ENCODE measurements around the gene SGCG.
"Not testable (repeated sequence)": the region's sequence is repeated elsewhere in the genome, so short reads cannot be mapped to it uniquely, and the experiment has no call there.

SGCG gene, protein sequence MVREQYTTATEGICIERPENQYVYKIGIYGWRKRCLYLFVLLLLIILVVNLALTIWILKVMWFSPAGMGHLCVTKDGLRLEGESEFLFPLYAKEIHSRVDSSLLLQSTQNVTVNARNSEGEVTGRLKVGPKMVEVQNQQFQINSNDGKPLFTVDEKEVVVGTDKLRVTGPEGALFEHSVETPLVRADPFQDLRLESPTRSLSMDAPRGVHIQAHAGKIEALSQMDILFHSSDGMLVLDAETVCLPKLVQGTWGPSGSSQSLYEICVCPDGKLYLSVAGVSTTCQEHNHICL

DNA sequence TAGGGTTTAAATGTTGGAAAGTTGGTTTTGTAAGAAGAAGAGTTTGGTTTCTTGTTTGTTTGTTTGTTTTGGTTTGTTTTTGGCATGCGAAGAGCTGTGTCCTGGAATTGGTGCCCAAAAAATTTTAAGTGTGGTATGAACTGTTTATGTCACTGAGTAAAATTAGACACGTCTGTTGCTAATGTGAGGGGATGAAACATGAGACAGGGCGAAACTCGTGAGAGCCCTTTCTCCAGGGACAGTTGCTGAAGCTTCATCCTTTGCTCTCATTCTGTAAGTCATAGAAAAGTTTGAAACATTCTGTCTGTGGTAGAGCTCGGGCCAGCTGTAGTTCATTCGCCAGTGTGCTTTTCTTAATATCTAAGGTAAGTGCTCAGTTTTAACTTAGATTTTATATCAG is at the start of gene SGCG:
SGCG (plus strand) TSS at position 269 of the 400 bp plus-strand sequence. CDS start 22,716 bp downstream, outside the sequence.
- DNase-seq (ENCODE audit: low read depth, low spot score) = no peak

GRCh38 chr13:23134542-23134941 is 46.2 kb upstream of the SGCG start:
- no peak for DNase-seq (ENCODE audit: low read depth, low spot score)

DNA sequence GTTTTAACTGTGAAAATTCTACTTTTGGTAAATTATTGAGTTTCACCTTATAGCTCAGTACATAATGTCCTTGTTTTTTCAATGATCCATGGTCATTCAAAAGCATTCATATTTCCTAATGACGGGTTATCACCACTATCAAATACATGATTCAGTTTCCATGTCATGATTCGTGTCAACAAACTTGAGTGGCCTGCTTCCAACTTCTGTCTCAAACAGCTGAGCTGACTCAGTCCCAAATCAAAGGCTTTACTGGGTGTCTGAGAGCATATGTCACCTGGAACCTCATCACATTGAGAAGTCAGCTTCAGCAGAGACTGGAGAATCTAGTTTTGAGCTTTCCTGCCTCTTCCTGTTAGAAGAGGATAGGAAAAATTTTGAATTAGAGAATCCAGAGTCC is 40.3 kb upstream of the SGCG start:
- peak; percentile 6 for DNase-seq (ENCODE audit: low read depth, low spot score)

DNA sequence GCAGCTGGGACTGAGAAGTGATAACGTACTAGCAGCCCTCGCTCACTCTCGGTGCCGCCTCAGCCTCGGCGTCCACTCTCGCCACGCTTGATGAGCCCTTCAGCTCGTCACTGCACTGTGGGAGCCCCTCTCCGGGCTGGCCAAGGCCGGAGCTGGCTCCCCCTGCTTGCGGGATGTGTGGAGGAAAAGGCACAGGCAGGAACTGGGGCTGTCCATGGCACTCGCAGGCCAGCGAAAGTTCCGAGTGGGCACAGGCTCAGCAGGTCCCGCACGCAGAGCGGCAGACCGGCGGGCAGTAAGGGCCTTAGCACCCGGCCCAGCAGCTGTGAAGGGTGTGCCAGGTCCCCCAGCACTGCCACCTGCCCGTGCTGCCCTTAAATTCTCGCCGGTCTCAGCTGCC is 38.8 kb upstream of the SGCG start:
- DNase-seq (ENCODE audit: low read depth, low spot score) = no peak

DNA sequence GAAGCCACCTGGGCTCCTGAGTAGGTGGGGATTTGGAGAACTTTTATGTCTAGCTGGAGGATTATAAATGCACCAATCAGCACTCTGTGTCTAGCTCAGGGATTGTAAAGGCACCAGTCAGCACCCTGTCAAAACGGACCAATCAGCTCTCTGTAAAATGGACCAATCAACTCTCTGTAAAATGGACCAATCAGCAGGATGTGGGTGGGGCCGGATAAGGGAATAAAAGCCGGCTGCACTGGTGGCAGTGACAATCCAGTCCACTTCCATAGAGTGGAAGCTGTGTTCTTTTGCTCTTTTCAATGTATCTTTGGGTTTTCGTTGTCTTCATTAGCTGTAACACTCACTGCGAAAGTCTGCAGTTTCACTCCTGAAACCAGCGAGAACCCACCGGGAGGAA is 38.2 kb upstream of the SGCG start:
- DNase-seq (ENCODE audit: low read depth, low spot score) = not testable (repeated sequence)

DNA sequence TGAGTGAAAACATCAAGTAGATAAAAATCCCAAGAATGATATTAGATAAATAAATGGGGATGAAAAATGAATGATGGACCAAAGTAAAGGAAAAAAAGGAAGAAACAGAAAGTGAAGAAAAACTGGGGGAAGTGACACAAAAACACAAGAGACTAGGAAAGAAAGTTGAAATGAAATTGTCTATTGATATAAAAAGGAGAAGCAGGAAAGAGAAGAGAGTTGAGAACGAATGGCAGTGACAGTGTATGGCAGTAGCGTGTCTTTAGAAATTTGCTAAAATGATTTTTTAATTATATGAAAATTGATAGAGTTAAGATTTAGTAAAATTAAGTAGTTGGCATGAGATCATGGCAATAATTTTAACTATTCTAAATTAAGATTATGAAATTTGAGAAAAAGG is 36.3 kb upstream of the SGCG start:
- no peak for DNase-seq (ENCODE audit: low read depth, low spot score)

- DNase-seq (ENCODE audit: low read depth, low spot score) = no peak
These were observed 34.8 kb upstream of the SGCG start for GRCh38 chr13:23146006-23146405.

- DNase-seq (ENCODE audit: low read depth, low spot score) = no peak
These were observed 33.8 kb upstream of the SGCG start for GRCh38 chr13:23146811-23147625.

GRCh38 chr13:23147827-23148226 is 33.0 kb upstream of the SGCG start:
- DNase-seq (ENCODE audit: low read depth, low spot score) = no peak

GRCh38 chr13:23157781-23158180 is 23.0 kb upstream of the SGCG start:
- DNase-seq (ENCODE audit: low read depth, low spot score) = no peak

GRCh38 chr13:23159205-23159759 is 21.5 kb upstream of the SGCG start:
- DNase-seq (ENCODE audit: low read depth, low spot score) = peak; percentile 63

DNA sequence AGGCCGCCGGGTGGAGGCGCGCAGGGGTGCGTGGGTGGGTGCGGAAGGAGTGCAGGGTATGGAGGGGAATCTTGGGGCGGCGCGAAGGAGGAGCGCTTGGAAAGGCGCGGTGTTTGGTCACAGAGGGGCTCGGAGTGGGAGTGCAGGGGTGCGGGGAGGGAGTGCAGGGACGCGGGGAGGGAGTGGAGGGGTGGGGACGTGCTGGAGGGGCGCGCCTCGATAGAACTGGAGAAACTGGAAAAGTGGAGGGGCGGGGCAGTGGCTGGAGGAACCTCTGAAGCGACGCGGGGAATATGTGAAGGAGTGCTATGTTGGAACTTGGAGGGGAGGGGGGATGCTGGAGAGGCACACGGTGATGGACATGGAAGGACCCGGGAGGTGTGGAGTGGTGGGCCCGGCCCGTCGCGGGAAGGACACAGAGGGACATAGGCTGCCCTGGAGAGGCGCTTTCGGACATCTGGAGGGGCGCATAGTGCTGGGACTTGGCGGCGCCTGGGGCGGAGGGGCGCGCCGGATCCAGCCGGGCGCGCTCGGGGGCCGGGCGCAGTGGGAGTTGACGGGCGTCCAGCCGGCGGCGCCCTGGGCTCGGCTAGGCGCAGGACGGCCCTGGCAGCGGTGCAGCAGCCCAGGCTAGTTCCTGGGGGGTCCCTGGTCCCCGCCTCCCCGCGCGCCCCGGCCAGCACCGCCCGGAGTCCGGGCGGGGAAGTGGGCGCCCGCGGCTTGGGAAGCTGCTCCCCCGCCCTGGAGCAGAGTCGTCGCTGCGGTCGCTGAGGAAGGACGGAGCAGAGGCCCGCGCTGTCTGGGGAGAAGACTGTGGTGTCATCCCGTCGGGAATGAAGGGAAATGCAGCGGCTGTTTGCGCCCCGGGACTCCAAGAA is 20.8 kb upstream of the SGCG start:
- DNase-seq (ENCODE audit: low read depth, low spot score) = peak; percentile 32

GRCh38 chr13:23160638-23161480 is 19.9 kb upstream of the SGCG start:
- DNase-seq (ENCODE audit: low read depth, low spot score) = peak; percentile 28

DNA sequence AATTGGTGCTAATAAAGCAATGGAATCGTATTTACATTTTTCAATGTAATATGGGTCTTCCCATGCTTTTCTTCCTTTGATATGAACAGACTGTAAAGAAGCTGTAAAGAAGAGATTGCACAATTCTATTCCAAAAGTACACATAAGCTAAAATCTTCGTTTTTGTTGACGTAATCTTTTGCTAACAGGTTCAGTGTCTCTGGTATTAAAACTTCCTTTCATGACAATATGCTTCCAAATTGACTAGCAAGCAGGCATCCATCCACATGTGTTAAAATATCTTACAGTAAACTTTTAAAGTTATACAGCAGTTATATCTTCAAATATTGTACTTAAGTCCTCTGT is 19.3 kb upstream of the SGCG start:
- no peak for DNase-seq (ENCODE audit: low read depth, low spot score)

DNA sequence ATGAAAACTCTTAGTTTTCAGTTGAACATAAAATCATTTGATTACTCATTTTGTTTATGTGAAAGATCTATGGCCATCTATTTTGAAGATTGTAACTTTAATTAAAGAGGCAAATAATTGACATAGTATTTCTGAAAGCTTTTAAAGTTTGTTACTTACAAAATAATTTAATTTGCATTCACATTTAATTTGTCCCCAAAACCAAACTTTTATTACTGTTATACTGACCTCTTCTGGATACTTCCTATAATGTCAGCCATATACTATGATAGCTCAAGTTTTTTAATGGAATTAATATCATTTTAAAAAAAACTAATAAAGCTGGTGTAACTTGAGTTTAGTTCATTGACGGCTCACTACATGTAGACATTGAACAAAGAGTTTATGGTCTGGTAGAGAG is 4.9 kb upstream of the SGCG start:
- no peak for DNase-seq (ENCODE audit: low read depth, low spot score)

DNA sequence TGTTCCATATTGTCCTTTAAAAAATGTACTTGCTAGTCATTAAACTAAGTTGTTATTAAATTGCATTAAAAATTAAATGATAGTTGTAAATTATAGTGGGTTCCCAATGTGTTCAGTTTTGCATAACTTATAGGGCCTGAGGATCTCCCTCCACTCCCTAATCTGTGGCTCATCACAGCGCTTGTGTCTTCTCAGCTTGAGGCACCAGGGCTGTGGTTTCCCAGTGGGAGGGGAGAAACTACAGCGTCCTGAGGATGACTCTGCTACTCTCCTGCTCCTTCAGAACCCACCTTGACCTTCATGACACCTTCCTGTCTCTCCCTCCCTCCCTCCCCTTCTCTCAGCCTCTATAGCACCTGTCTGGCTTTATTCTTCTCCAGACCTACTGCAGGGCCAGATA is 1.4 kb downstream of the SGCG start:
- no peak for DNase-seq (ENCODE audit: low read depth, low spot score)

DNA sequence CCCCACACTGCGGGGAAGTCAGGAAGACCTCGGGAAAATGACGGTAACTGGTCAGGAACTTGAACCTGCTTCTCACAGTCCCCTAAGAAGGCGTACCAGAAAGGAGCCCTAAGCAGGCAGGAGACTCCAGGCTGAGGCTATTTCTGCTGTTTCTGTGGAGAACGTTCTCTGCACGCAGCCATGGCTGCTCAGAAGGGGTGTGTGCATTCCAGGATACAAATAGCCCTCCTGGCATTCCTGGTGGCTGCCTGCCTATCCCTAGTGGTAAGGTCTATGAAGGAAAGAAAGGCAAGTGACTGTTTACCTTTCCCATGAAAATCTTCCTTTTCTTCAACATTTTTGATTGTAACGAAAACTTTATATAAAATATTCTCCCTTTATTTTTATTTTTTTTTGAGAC is 2.5 kb downstream of the SGCG start:
- no peak for DNase-seq (ENCODE audit: low read depth, low spot score)

DNA sequence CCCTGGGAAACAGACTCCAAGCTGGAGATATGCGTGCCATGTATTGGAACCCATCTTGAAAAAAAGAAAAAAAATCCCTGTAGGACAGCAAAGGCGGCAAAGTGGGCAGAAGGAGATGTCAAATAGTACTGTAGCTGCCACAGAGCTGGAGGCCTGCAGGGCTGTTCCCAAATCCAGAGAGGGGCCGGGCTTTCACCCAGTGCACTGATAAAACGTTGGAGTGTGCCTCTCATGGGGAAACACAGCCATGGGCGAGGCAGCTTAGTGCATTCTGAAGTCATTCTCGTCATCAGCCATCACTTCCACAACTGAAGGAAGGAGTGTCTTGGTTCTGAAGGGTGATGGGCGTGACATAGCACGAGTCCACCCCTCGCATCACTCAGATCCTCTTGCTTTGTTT is 4.8 kb downstream of the SGCG start:
- no peak for DNase-seq (ENCODE audit: low read depth, low spot score)

- no peak for DNase-seq (ENCODE audit: low read depth, low spot score)
These were observed 21.1 kb downstream of the SGCG start for GRCh38 chr13:23201870-23202269.

GRCh38 chr13:23202383-23202782 is 21.6 kb downstream of the SGCG start:
- no peak for DNase-seq (ENCODE audit: low read depth, low spot score)

GRCh38 chr13:23203516-23203915 is 22.7 kb downstream of the SGCG start:
- no peak for DNase-seq (ENCODE audit: low read depth, low spot score)
